SU-DHL-6 (cell line): ENCODE results near the gene SLC16A7.

Experiments
- CTCF ChIP-seq: fragments of 200-600 bp; sonication (generic); IDR thresholded peaks from one replicate; pipeline ENCODE4 v1.5.1; 2017; ENCODE audit warnings: antibody characterized with exemption, mild to moderate bottlenecking, low read length, moderate library complexity; ENCODE audit not compliant: insufficient read depth, poor library complexity, severe bottlenecking
- EZH2phosphoT487 ChIP-seq: fragments of 200-600 bp; sonication (generic), shearing (Covaris generic); conservative IDR thresholded peaks from 2 replicates; pipeline ENCODE4 v1.6.1; 2018; ENCODE audit warnings: mild to moderate bottlenecking, antibody characterized with exemption, low read length, moderate library complexity, mixed read lengths

- TF ChIP-seq CTCF: no peak
- TF ChIP-seq EZH2phosphoT487: no peak
These were observed 64.3 kb downstream of the SLC16A7 start for GRCh38 chr12:59660148-59660547.
